KMS-11 (cell line): ENCODE measurements around the gene CPA5.

Experiments used
- H2AFZ ChIP-seq: fragments of 200-600 bp; sonication (generic); 2 replicates; pipeline ENCODE4 v1.6.1; 2016; ENCODE audit warnings: antibody characterized with exemption, mixed run types, low read depth
- H3K27ac ChIP-seq: fragments of 200-600 bp; sonication (generic); 2 replicates; pipeline ENCODE4 v1.6.1; 2016; ENCODE audit warnings: mild to moderate bottlenecking, mixed run types
- H3K27me3 ChIP-seq: fragments of 200-600 bp; sonication (generic); 2 replicates; pipeline ENCODE4 v1.6.1; 2017; ENCODE audit warnings: mild to moderate bottlenecking, low read depth, mixed run types, moderate library complexity; ENCODE audit not compliant: insufficient read depth
- H3K36me3 ChIP-seq: fragments of 200-600 bp; sonication (generic); 2 replicates; pipeline ENCODE4 v1.6.1; 2017; ENCODE audit warnings: mild to moderate bottlenecking, mixed run types; ENCODE audit not compliant: insufficient read depth
- H3K4me1 ChIP-seq: fragments of 200-600 bp; sonication (generic); 2 replicates; pipeline ENCODE4 v1.6.1; 2016; ENCODE audit warnings: mild to moderate bottlenecking, low read depth, mixed run types; ENCODE audit not compliant: poor library complexity, severe bottlenecking
- H3K4me2 ChIP-seq: fragments of 200-600 bp; sonication (generic); 2 replicates; pipeline ENCODE4 v1.7.0; 2016; ENCODE audit warnings: mild to moderate bottlenecking, mixed run types
- H3K4me3 ChIP-seq: fragments of 200-600 bp; sonication (generic); IDR thresholded peaks from 2 replicates; pipeline ENCODE4 v1.6.1; 2017; ENCODE audit warnings: low read depth, low read length, mixed read lengths; ENCODE audit not compliant: insufficient read depth
- H3K79me2 ChIP-seq: fragments of 200-600 bp; sonication (generic); 2 replicates; pipeline ENCODE4 v1.6.1; 2016; ENCODE audit warnings: low read depth, mixed run types; ENCODE audit not compliant: insufficient read depth
- H3K9ac ChIP-seq: fragments of 200-600 bp; sonication (generic); 2 replicates; pipeline ENCODE4 v1.6.1; 2016; ENCODE audit warnings: mild to moderate bottlenecking, mixed run types
- H4K20me1 ChIP-seq: fragments of 200-600 bp; sonication (generic); 2 replicates; pipeline ENCODE4 v1.6.1; 2016; ENCODE audit warnings: mild to moderate bottlenecking, mixed run types; ENCODE audit not compliant: insufficient read depth
- CTCF ChIP-seq: fragments of 200-600 bp; sonication (generic); conservative IDR thresholded peaks from 2 replicates; pipeline ENCODE4 v1.6.1; 2017; ENCODE audit warnings: low read depth, mild to moderate bottlenecking, antibody characterized with exemption, low read length, moderate library complexity, mixed read lengths

Gene CPA5

DNA sequence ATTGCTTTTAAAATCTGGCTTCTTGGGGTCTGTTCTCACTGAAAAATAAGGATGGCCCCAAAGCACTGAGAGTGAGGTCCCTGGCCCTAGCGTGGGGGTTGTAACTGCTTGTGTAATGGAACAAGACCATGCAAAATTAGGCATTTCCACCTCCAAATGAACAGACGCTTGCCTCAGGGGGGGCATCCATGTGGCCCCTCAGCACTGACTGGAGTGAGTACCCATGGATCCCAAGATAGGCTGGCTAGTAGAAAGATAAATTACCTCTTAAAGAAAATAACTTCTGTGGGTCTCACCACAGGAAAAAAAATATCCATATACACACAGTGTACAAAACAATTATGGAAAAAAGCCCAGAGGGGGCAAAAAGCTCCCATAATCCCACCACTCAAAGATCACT, 20.5 kb downstream of the CPA5 start:
- H3K27ac ChIP-seq: no peak overlapping the region
- H3K9ac ChIP-seq: no peak overlapping the region
- H3K4me2 ChIP-seq: no peak overlapping the region
- no peaks in the 10 kb centered on the region for H3K79me2 ChIP-seq
- H3K4me3 ChIP-seq: no peak overlapping the region
- H3K27me3 ChIP-seq: no peaks in the 10 kb centered on the region
- H2AFZ ChIP-seq: no peak overlapping the region
- no peaks in the 10 kb centered on the region for H3K4me1 ChIP-seq
- no peaks in the 10 kb centered on the region for H4K20me1 ChIP-seq
- no peaks in the 10 kb centered on the region for H3K36me3 ChIP-seq
- no peak for TF ChIP-seq CTCF

DNA sequence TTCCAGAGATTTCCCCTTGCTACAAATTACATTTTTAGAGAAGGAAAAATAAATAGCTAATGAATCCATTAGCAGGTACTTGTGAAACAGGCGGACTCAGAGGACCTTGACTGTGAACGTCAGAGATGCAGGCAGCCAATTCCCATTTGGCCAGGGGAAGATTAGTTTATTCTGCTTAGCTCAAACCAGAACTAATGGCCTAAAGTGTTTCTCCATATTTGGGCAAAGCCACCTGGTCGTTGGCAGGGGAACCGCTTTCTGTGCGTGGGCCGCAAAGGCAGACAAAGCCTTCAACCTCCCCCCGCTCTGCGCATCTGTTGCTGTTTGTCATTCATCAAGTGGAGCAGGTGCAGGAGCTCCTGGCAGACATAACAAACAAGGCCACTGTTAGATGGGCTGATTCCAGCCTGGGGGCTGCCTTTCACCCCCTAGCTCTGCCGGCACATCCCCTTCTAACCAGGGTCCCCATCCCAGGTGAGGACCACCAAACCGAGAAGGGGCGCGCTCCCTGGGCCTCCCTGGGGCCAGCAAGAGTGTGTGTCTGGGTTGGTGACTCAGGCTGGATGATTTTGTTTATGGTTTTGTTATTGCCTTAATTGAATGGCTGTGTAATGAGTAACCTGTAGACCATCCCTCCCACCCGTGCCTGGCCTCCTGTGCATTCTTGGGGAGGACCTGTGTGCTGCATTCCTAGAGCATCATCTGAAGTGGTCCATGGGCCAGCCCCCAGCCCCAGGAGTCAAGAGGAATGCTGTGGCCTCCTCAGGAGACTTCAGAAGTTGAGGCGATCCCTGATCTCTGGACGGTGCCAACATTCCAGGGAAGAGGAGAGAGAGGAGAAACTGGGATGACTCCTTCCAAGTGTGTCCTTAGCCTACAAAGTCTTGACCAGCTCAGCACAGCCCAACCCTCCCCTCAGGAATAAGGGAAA, 21.2 kb downstream of the CPA5 start:
- Histone ChIP-seq H3K36me3 (no peaks in the 10 kb centered on the region), H3K9ac (no peak overlapping the region), H3K27ac (no peak overlapping the region), H3K4me2 (no peak overlapping the region), H3K4me1 (no peaks in the 10 kb centered on the region), H3K4me3 (no peak overlapping the region), H2AFZ (no peak overlapping the region), H3K27me3 (no peaks in the 10 kb centered on the region), H3K79me2 (no peaks in the 10 kb centered on the region), H4K20me1 (no peaks in the 10 kb centered on the region)
- no peak for TF ChIP-seq CTCF

- Histone ChIP-seq H2AFZ (no peak overlapping the region), H3K4me3 (no peak overlapping the region), H4K20me1 (no peaks in the 10 kb centered on the region), H3K4me1 (no peaks in the 10 kb centered on the region), H3K4me2 (no peak overlapping the region), H3K79me2 (no peaks in the 10 kb centered on the region), H3K27me3 (no peaks in the 10 kb centered on the region), H3K36me3 (no peaks in the 10 kb centered on the region), H3K9ac (no peak overlapping the region), H3K27ac (no peak overlapping the region)
- TF ChIP-seq CTCF: no peak
Measured at GRCh38 chr7:130366564-130366963, 21.9 kb downstream of the CPA5 start.

DNA sequence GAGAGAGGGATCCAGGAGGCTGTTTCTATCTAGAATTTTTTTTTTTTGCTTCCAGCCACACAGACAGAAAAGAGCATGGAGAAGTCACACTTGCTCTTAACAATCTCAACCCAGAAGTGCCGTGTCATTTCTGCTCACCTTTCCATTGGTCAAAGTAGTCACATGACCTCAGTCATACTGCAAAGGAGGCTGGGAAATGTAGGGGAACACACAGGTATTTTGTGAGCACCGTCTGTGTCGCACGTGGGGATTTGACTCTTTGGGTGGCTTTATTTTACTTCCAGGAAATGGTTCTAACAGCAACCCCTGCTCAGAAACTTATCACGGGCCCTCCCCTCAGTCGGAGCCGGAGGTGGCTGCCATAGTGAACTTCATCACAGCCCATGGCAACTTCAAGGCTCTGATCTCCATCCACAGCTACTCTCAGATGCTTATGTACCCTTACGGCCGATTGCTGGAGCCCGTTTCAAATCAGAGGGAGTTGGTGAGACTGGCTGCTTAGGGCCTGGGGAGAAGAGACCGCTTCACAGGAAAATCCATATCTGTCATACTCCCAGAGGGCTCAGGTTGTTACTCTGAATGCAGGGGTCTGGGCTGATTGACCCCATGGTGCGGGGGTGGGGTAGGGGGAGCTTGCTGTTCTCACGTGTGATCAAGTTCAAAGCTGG, 22.6 kb downstream of the CPA5 start:
- Histone ChIP-seq H3K4me3 (no peak overlapping the region), H2AFZ (no peak overlapping the region), H4K20me1 (no peaks in the 10 kb centered on the region), H3K36me3 (no peaks in the 10 kb centered on the region), H3K4me1 (no peaks in the 10 kb centered on the region), H3K79me2 (no peaks in the 10 kb centered on the region), H3K4me2 (no peak overlapping the region), H3K27me3 (no peaks in the 10 kb centered on the region), H3K27ac (no peak overlapping the region), H3K9ac (no peak overlapping the region)
- no peak for TF ChIP-seq CTCF
